NCI-H524 treated with DMSO at 0.1 percent for 48 hours (cell line): Measurements from ENCODE around the gene BACH1.

Experiments used
- DNase-seq: peaks from one replicate; lab custom pipeline; 2025; lab: John Stamatoyannopoulos, UW

The BACH1 gene

DNA sequence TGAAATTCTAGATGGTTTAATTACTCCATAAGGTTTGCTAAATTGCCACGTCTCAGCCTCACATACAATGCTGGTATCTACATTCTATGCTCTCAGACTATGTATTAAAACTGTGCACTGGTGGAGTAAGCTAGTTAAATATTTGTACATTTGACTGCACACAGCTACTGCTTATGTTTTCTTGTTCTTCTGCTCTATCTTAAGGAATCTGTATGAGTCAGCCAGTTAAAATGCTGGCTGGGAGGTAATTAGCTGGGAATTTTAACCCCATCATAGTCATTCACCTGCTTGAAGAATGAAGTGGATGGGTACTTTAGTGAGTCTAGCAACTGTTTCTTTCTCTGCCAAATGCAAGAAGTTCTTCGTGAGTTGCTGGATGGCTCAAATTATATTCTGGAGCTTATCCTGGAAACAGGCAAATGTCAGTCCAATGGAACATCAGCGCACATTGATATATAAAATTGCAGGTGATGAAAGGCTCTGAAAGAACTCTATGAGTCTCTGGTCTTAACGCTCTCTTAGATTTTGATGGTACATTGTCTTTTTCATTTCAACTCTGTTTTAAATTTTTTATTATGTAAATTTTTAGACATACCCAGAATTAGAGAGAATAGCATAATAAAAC, 83.4 kb downstream of the BACH1 start:
- no peak for DNase-seq

- DNase-seq: no peak
These were observed 86.1 kb downstream of the BACH1 start for GRCh38 chr21:29384683-29385359.

DNA sequence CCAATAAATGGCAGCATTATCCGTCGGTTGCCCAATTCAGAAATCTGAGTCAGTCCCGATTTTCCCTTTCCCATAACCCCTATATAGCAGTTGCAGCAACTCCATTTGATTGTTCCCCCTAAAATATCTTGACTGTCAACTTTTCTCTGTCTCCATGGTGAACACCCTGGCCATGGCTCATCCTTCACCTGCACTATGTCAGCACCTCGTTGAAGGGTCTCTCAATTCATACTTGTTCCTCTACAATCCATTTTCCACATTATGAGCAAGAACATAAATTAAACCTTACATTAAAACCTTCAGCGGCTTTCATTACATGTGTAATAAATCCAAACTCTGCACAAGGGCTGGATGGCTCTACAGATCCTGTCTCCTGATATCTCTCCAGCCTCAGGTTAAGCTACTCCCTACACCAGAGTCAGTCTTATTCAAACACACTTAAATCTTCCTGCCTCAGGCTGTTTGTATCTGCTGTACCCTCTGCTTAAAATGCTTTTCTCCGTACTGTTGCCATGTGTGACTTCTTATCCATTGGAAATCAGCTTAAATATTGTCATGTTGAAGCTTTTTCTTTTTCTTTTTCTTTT, 87.3 kb downstream of the BACH1 start:
- no peak for DNase-seq

GRCh38 chr21:29386803-29387202, 88.1 kb downstream of the BACH1 start:
- DNase-seq: no peak

- DNase-seq: no peak
These were observed 88.9 kb downstream of the BACH1 start for GRCh38 chr21:29387598-29387997.

- no peak for DNase-seq
These were observed 90.4 kb downstream of the BACH1 start for GRCh38 chr21:29389136-29389535.

DNA sequence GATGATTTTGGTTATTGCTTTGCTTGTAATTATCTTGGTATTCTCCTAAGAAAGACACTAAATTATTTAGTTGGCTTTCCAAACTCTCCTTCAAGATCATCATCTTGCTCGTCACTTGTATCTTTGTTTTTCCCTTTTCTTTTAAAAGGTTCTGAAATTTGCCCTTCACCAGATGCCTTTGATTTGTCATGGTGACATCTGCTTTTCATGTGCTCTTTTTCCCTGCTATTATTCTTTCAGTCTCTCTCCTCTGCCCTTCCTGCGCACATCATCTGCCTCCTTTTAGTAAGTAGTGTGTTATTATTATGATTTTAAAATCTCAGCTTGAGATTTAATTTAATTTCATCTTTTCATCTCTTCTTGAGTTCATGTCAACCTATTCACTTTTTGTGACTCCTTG, 92.1 kb downstream of the BACH1 start:
- no peak for DNase-seq

DNA sequence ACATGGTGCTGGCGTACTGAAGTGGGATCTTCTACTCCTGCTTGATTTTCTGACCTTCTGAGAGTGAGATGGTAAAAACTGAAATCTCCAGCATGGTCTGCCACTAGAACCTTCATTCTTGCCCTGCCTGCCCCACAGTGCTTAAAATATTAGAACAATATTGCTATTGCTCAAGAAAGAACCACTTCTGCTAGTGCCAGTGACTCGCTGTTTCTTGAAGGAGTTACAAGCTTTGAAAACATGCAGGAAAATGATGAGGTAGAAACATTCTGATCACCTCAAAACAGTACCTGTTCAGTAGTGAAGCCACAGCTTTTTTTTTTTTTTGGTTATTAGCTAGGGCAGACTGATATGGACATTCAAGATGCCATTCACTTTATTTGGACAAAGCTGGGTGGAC, 95.3 kb downstream of the BACH1 start:
- no peak for DNase-seq
